Endothelial cell of umbilical vein (primary cell): ENCODE measurements around the gene IL3RA. TPM values are rescaled to one million over a fixed set of nuclear protein-coding genes. Genes with fewer than 3 reads are reported as not detected.
"Not testable (repeated sequence)": the region's sequence is repeated elsewhere in the genome, so short reads cannot be mapped to it uniquely, and the experiment has no call there.

Source experiments
- BruUV-seq: library from RNA; stranded (reverse); fragments of 400-500 nt; replicated peaks from 2 replicates; lab custom pipeline; 2021; lab: Mats Ljungman, UMichigan
- CTCF ChIA-PET: fragments of 300-600, 350-600 bp; sonication (Branson Sonifier 250); formaldehyde crosslinking; loops from one replicate; lab custom pipeline; 2021; ENCODE audit warnings: antibody characterized with exemption, inconsistent platforms; lab: Charles Lee
- POLR2A ChIA-PET: fragments of 300-600, 350-600 bp; sonication (Branson Sonifier 250); formaldehyde crosslinking; loops from one replicate; lab custom pipeline; 2021; ENCODE audit warnings: antibody characterized with exemption, inconsistent platforms; lab: Charles Lee
- DNase-seq: peaks from one replicate; pipeline ENCODE4 v3.0.0-alpha.2; 2011; ENCODE audit warnings: low read depth, low spot score
- FAIRE-seq: peaks from 2 replicates; lab custom pipeline; 2011; peaks lifted over from hg19 to GRCh38; lab: Jason Lieb, UNC
- H2AFZ ChIP-seq: 2 replicates; pipeline ENCODE4 v1.6.0; 2012; ENCODE audit warnings: low read depth, low read length, control low read depth, inconsistent platforms
- H3K27ac ChIP-seq: 2 replicates; pipeline ENCODE4 v1.5.1; 2011; ENCODE audit warnings: low read depth, mild to moderate bottlenecking, control low read depth, low read length, moderate library complexity; ENCODE audit not compliant: insufficient read depth
- H3K27me3 ChIP-seq, 2 experiments: 2 replicates each; pipeline versions ENCODE4 v1.6.0 to v1.6.1; 2011; ENCODE audit warnings: low read length in 2 of 2, mixed read lengths in 1 of 2; ENCODE audit not compliant: control insufficient read depth in 2 of 2, insufficient read depth in 2 of 2
- H3K36me3 ChIP-seq, 2 experiments: 2 replicates in 1 of 2; 3 replicates in 1 of 2; pipeline ENCODE4 v1.5.1; 2011; ENCODE audit warnings: low read length in 2 of 2, mild to moderate bottlenecking in 1 of 2, moderate library complexity in 1 of 2; ENCODE audit not compliant: control insufficient read depth in 2 of 2, insufficient read depth in 2 of 2; ENCODE audit errors: extremely low read depth in 1 of 2
- H3K4me1 ChIP-seq: 3 replicates; pipeline ENCODE4 v1.5.1; 2011; ENCODE audit warnings: mild to moderate bottlenecking, low read length; ENCODE audit not compliant: control insufficient read depth, insufficient read depth; ENCODE audit errors: extremely low read depth
- H3K4me2 ChIP-seq: 2 replicates; pipeline ENCODE4 v1.6.1; 2011; ENCODE audit warnings: low read length, control low read depth, mixed read lengths; ENCODE audit not compliant: insufficient read depth
- H3K4me3 ChIP-seq, 3 experiments: fragments of 200-600 bp in 1 of 3; sonication (generic), shearing (Covaris generic) in 1 of 3; replicated peaks in 1 of 3; 2 replicates each; pipeline ENCODE4 v1.5.1; 2011 to 2016; ENCODE audit warnings: control low read depth in 3 of 3, low read length in 3 of 3, mild to moderate bottlenecking in 2 of 3, inconsistent platforms in 1 of 3, low read depth in 1 of 3, moderate library complexity in 1 of 3; ENCODE audit not compliant: insufficient read depth in 1 of 3
- H3K79me2 ChIP-seq: 2 replicates; pipeline ENCODE4 v1.6.0; 2012; ENCODE audit warnings: low read length, inconsistent platforms; ENCODE audit not compliant: control insufficient read depth, insufficient read depth
- H3K9ac ChIP-seq: replicated peaks from 2 replicates; pipeline ENCODE3; 2011; ENCODE audit warnings: low read length, control low read depth; ENCODE audit not compliant: insufficient read depth; ENCODE audit errors: extremely low read depth
- H3K9me1 ChIP-seq: replicated peaks from 3 replicates; pipeline ENCODE4 v1.6.0; 2011; ENCODE audit warnings: mild to moderate bottlenecking, low read length; ENCODE audit not compliant: control insufficient read depth, insufficient read depth; ENCODE audit errors: extremely low read depth
- H3K9me3 ChIP-seq: replicated peaks from 2 replicates; pipeline ENCODE4 v1.5.1; 2012; ENCODE audit warnings: low read length, inconsistent platforms; ENCODE audit not compliant: control insufficient read depth, insufficient read depth
- H4K20me1 ChIP-seq: replicated peaks from 2 replicates; pipeline ENCODE3; 2011; ENCODE audit warnings: mild to moderate bottlenecking, low read length; ENCODE audit not compliant: control insufficient read depth, insufficient read depth; ENCODE audit errors: extremely low read depth
- EZH2 ChIP-seq: IDR thresholded peaks from 2 replicates; pipeline ENCODE4 v1.6.1; 2012; ENCODE audit warnings: borderline replicate concordance, low read depth, mild to moderate bottlenecking, moderate library complexity, low read length, inconsistent platforms; ENCODE audit not compliant: severe bottlenecking
- FOS ChIP-seq: IDR thresholded peaks from 2 replicates; pipeline ENCODE4 v1.6.1; 2011; ENCODE audit warnings: mild to moderate bottlenecking, low read length, moderate library complexity, borderline replicate concordance; ENCODE audit not compliant: insufficient read depth
- GATA2 ChIP-seq: IDR thresholded peaks from 2 replicates; pipeline ENCODE4 v1.7.0; 2011; ENCODE audit warnings: low read depth, mild to moderate bottlenecking, moderate library complexity, mixed read lengths, low read length; ENCODE audit not compliant: insufficient read length, insufficient read depth
- JUN ChIP-seq: IDR thresholded peaks from 2 replicates; pipeline ENCODE4 v1.6.1; 2011; ENCODE audit warnings: borderline replicate concordance, low read depth; ENCODE audit not compliant: insufficient read length, insufficient read depth
- MAX ChIP-seq: IDR thresholded peaks from 2 replicates; pipeline ENCODE4 v1.6.1; 2011; ENCODE audit not compliant: insufficient read depth, insufficient read length
- MYC ChIP-seq: IDR thresholded peaks from one replicate; pipeline ENCODE4 v1.6.1; 2011; ENCODE audit warnings: mild to moderate bottlenecking, low read depth, low read length
- POLR2A ChIP-seq: IDR thresholded peaks from 2 replicates; pipeline ENCODE4 v1.6.1; 2012; ENCODE audit warnings: low read depth, mild to moderate bottlenecking, control low read depth, low read length
- POLR2AphosphoS5 ChIP-seq: IDR thresholded peaks from 2 replicates; pipeline ENCODE4 v1.6.1; 2012; ENCODE audit warnings: low read depth, mild to moderate bottlenecking, control low read depth, low read length, moderate library complexity; ENCODE audit not compliant: insufficient read depth
- dilution Hi-C: fragments of 300-500 bp; cut with MboI; formaldehyde crosslinking; loops from one replicate; pipeline ENCODE4 v1.15.0; 2019; ENCODE audit warnings: low sequenced_read_pairs; ENCODE audit not compliant: extremely low pct_ligation_motif_present
- intact Hi-C: fragments of 100-400 bp; cut with micrococcal nuclease; formaldehyde crosslinking; loops from one replicate; pipeline ENCODE4 v1.10.0; 2022
- polyA plus RNA-seq, 4 experiments: library from polyadenylated mRNA; depleted of rRNA in 3 of 4; stranded (reverse) in 3 of 4; unstranded in 1 of 4; fragments of >200 nt; gene quantifications; 2 replicates each; pipeline versions ENCODE4 v1.2.1 to v1.2.3, GENCODE V29; 2011 to 2012; ENCODE audit warnings: missing spikeins in 1 of 4
- total RNA-seq: library from RNA; stranded (reverse); gene quantifications from 2 replicates; pipeline ENCODE4 v1.2.3, GENCODE V29; 2021
- TF ChIP-seq, protein P1 (sequence below), 2 donors: IDR thresholded peaks; 1 replicate in 1 of 2; 2 replicates in 1 of 2; pipeline ENCODE4 v1.5.1; 2011; ENCODE audit warnings: low read length in 2 of 2, mild to moderate bottlenecking in 2 of 2, moderate library complexity in 2 of 2, control low read depth in 1 of 2, inconsistent platforms in 1 of 2, low read depth in 1 of 2; ENCODE audit not compliant: insufficient read depth in 1 of 2; ENCODE audit errors: extremely low read depth in 1 of 2

The IL3RA gene
- total and polyA plus RNA-seq, 2 donors (not counting 3 experiments of a cell fraction or from before 2014, with no cell fraction given), result 28.9 to 35.1 TPM

- Histone ChIP-seq H3K27ac (no peak overlapping the region), H3K4me3 (no peak overlapping the region), H3K27me3 (no peaks in the 10 kb centered on the region), H3K9ac (no peak overlapping the region), H3K79me2 (no peaks in the 10 kb centered on the region), H3K9me1 (no peaks in the 10 kb centered on the region), H2AFZ (no peak overlapping the region), H4K20me1 (no peaks in the 10 kb centered on the region), H3K4me2 (no peak overlapping the region), H3K9me3 (no peaks in the 10 kb centered on the region), H3K36me3 (peaks cover 0 to 2% of the 10 kb centered on the region in 2 experiments), H3K4me1 (no peaks in the 10 kb centered on the region)
- dilution Hi-C loops, result no loop called here
- ChIA-PET POLR2A (no interaction called here), CTCF (no interaction called here)
- no peak for FAIRE-seq
- DNase-seq, result no peak
- no TSS peak for BruUV-seq
- intact Hi-C loops, result no loop called here
- TF ChIP-seq POLR2AphosphoS5, result no peak
- no peak for TF ChIP-seq POLR2A
- no peak for TF ChIP-seq FOS
Observed at GRCh38 chrX:1361275-1361674, 24.7 kb downstream of the IL3RA start.

DNA sequence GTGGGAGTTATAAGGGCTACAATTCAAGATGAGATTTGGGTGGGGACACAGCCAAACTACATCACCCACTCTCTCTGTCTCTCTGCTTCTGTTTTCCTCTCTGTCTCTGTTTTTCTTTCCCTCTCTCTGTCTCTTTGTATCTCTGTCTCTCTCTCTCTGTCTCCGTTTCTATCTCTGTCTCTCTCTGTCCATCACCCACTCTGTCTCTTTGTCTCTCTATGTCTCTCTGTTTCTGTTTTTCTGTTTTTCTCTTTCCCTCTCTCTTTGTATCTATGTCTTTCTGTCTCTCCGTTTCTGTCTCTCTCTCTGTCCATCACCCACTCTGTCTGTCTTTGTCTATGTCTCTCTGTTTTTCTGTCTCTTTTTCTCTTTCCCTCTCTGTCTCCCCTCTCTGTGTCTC, 25.3 kb downstream of the IL3RA start:
- Histone ChIP-seq H3K27ac (no peak overlapping the region), H3K9me3 (no peaks in the 10 kb centered on the region), H3K36me3 (peaks cover 0 to 2% of the 10 kb centered on the region in 2 experiments), H3K9me1 (no peaks in the 10 kb centered on the region), H3K9ac (no peak overlapping the region), H3K27me3 (no peaks in the 10 kb centered on the region), H4K20me1 (no peaks in the 10 kb centered on the region), H3K79me2 (no peaks in the 10 kb centered on the region), H3K4me3 (no peak overlapping the region), H2AFZ (no peak overlapping the region), H3K4me2 (no peak overlapping the region), H3K4me1 (no peaks in the 10 kb centered on the region)
- no peak for TF ChIP-seq GATA2
- TF ChIP-seq EZH2, result no peak
- TF ChIP-seq MYC, result no peak
- TF ChIP-seq, protein P1, sequence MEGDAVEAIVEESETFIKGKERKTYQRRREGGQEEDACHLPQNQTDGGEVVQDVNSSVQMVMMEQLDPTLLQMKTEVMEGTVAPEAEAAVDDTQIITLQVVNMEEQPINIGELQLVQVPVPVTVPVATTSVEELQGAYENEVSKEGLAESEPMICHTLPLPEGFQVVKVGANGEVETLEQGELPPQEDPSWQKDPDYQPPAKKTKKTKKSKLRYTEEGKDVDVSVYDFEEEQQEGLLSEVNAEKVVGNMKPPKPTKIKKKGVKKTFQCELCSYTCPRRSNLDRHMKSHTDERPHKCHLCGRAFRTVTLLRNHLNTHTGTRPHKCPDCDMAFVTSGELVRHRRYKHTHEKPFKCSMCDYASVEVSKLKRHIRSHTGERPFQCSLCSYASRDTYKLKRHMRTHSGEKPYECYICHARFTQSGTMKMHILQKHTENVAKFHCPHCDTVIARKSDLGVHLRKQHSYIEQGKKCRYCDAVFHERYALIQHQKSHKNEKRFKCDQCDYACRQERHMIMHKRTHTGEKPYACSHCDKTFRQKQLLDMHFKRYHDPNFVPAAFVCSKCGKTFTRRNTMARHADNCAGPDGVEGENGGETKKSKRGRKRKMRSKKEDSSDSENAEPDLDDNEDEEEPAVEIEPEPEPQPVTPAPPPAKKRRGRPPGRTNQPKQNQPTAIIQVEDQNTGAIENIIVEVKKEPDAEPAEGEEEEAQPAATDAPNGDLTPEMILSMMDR (IDR thresholded peaks at IDR 0.05; ENCODE audit: extremely low read depth in 1 of 2, insufficient read depth in 1 of 2, low read depth in 1 of 2, low read length in 2 of 2), result no peak
- no peak for TF ChIP-seq FOS
- no peak for TF ChIP-seq JUN
- no peak for TF ChIP-seq POLR2AphosphoS5
- no peak for TF ChIP-seq POLR2A
- no peak for TF ChIP-seq MAX
- ChIA-PET CTCF (no interaction called here), POLR2A (no interaction called here)
- BruUV-seq, result no TSS peak
- DNase-seq (no peak), FAIRE-seq (no peak)
- dilution Hi-C loops, result no loop called here
- intact Hi-C loops, result no loop called here

DNA sequence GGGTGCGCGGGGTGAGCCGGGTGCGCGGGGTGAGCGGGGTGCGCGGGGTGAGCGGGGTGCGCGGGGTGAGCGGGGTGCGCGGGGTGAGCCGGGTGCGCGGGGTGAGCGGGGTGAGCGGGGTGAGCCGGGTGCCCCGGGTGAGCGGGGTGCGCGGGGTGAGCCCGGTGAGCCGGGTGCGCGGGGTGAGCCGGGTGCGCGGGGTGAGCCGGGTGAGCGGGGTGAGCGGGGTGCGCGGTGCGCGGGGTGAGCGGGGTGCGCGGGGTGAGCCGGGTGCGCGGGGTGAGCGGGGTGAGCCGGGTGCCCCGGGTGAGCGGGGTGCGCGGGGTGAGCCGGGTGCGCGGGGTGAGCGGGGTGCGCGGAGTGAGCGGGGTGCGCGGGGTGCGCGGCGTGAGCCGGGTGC, 29.8 kb downstream of the IL3RA start:
- H3K36me3 ChIP-seq, BruUV-seq, H2AFZ ChIP-seq, H3K27ac ChIP-seq, intact Hi-C loops, CTCF ChIA-PET, H4K20me1 ChIP-seq, H3K79me2 ChIP-seq, H3K9me3 ChIP-seq, DNase-seq, H3K27me3 ChIP-seq, dilution Hi-C loops, H3K4me1 ChIP-seq, H3K4me2 ChIP-seq, POLR2A ChIA-PET, H3K4me3 ChIP-seq, FAIRE-seq, H3K9me1 ChIP-seq, H3K9ac ChIP-seq: not testable (repeated sequence)
